IPS DF 19.7 (cell line): Measurements from ENCODE around the gene NR6A1.

Experiments used
- DNase-seq: peaks from one replicate; pipeline ENCODE4 v3.0.0-alpha.2; 2013; ENCODE audit warnings: low read depth, low spot score

Gene NR6A1

DNA sequence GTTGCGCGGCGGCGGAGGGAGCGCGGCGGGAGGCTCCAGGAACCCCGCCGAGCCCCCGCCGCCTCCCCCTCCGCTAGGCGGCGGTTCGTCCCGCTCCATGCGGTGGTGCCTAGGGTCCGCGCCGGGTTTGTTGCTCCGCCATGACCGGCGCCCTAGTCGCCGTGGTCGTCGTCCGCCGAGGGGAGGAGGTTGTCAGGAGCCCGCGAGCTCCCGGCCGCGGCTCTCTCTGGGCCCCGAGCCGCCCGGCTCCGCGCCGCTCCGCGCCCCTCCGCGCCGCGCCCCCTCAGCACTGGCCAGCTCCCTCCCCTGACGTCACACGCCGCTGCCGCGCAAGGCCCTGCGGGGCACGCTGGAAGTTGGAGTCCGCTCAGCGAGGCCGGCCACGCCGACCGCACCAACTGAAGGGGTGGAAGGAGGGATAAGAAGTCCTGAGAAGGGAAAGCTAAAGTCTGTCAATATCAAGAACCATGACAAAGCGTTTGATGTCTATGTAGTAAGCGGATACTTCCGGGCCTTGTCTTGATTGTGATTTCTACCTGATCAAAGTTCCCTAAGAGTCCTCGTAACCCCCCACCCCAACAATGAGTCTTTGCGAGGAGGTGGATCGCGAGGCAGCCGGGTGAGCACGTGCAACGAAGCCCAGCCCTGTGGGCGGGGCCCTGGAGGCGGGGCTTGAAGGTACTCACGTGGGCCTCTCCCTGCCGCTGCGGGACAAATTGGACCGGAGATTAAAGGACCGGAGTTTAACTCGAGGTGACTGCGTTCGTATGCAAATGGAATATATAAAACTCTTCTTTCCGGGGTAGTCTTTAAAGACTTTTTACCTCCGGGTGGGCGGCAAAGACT lies at the start of gene NR6A1:
Gene NR6A1 (minus strand): TSS at position 291 of the 846 bp plus-strand sequence.
- peak; percentile 82 for DNase-seq

DNA sequence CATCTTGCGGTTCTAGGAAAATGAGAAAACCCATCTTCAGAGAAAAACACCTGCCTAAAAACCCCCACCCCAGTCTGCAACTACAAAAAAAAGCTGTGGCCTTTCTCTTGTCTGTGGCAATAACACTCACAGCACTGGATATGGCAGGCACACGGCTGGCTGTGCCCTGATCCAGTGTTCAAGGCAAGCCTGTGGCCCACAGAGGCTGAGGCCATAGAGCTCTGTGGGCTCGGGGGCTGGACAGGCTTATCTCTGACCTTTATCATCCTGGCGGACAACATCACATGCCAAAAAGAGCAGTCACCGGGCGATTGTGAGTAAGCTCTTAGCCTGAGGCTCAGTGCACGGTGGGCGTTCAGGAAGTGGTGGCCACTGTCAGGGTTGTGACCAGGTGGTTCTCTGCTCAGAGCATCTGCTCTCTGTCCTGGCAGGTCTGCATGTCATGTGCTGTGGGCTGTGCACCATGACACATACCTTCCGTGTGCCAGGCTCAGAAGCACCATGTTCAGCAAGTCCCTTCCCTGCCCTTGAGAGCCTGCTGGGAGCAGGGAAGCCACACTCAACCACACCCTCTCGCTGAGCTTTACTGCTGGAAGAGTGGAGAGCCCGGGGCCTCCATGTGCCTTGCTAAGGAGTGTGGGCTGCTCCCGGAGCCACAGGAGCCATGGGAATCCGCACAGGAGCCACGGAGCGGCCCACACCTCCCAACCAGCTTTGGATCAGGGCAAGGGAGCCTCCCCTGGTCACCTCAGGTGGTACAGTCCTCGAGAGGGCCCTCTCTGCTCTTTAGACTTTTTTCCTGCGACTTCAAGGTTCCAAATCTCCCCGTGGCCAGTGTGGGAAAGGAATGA lies 47.5 kb upstream of the NR6A1 start:
- DNase-seq = no peak

GRCh38 chr9:124815601-124816000 lies 44.5 kb upstream of the NR6A1 start:
- no peak for DNase-seq

DNA sequence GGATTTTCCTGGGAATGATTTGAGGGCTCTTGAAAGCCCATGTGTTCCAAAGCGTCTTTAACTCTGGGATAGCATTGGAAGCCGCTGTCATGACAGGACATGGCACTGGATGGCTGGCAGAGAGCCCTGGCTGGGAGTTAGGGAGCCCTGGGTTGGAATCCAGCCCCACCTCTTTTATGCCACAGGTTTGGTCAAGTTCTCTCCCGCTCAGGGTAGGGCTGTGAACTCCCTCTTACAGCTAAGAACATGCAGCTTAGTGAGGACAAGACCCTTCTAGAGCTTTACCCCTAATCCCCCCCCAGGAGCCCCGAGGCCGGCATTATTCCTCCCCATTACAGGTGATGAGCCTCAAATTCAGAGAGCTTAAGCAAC lies 43.0 kb upstream of the NR6A1 start:
- no peak for DNase-seq

- no peak for DNase-seq
Observed at GRCh38 chr9:124813501-124814163, 42.5 kb upstream of the NR6A1 start.

- DNase-seq = no peak
Observed at GRCh38 chr9:124813041-124813440, 41.9 kb upstream of the NR6A1 start.

DNA sequence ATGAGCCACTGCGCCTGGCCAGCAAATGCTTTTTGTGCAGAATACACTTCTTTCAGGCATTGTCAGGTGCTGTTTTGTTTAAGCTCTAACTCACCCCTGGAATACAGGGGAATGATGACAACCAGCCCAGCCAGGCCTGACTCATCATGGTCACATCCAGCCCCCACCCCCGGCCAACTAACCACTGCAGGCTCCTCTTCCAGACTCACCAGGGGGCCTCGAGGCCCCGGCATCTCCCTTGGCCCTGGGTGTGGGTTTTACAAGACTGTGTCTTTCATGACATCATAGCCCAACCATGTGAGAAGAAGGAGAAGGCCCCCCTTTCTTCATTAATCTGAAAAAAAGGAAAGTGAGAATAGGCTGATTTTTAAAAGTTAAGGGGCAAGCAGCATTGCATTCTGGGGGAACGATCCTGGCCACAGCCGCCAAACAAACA lies 41.3 kb upstream of the NR6A1 start:
- no peak for DNase-seq

DNA sequence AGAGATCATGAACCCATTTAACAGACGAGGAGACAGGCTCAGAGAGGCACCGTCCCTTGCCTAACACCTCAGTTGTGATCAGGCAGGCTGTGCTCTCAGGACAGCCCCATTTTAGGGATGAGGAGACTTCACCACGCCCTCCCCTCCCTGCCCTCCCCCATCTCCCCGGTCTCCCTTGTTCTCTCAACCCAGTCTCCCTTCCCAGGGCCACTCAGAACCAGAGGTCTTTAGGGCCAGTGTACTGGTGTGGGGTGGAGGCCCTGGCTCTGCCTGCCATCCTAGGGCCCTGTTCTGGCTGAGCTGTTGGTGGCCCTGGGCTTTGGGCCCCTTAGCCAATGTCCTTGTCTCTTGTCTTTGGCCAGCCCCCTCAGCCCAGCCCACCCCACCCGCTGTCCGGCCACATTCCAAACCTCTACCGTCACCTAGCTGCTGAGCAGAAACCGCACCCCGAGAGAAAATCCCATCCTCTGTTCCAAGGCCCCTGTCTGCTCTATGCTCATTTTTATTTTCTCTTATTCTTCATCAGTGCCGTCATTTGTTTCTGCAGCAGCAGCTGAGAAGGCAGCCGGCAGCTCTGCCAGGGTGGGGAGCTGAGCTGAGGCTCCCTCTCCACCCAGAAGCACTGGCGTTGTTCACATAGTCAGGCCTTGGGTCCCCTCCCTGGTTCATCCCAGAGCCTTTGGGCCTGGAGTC lies 39.7 kb upstream of the NR6A1 start:
- peak; percentile 71 for DNase-seq

- no peak for DNase-seq
Observed at GRCh38 chr9:124809741-124810500, 38.8 kb upstream of the NR6A1 start.

DNA sequence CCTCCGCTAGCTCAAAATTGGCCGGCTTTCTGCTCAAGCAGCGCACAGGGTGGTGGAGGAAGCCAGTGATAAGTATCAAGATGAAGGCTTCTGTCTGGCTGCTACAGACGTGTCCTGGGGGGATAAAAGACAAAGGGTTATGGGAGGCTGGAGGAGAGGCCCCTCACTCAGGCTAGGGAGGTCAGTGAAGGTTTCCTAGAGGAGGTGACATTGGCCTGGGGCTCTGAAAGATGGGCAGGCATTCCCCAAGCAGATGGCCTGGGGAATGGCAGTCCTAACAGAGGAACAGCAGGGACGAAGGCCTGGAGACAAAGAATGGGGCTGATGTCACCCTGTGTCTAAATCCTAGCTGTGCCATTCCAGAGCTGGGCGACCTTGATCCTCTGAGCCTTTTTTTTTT lies 38.1 kb upstream of the NR6A1 start:
- no peak for DNase-seq

- DNase-seq = no peak
Observed at GRCh38 chr9:124808246-124808956, 37.3 kb upstream of the NR6A1 start.

GRCh38 chr9:124805186-124805585 lies 34.1 kb upstream of the NR6A1 start:
- no peak for DNase-seq

GRCh38 chr9:124803911-124804310 lies 32.8 kb upstream of the NR6A1 start:
- DNase-seq = no peak

GRCh38 chr9:124802426-124802825 lies 31.3 kb upstream of the NR6A1 start:
- DNase-seq = no peak

DNA sequence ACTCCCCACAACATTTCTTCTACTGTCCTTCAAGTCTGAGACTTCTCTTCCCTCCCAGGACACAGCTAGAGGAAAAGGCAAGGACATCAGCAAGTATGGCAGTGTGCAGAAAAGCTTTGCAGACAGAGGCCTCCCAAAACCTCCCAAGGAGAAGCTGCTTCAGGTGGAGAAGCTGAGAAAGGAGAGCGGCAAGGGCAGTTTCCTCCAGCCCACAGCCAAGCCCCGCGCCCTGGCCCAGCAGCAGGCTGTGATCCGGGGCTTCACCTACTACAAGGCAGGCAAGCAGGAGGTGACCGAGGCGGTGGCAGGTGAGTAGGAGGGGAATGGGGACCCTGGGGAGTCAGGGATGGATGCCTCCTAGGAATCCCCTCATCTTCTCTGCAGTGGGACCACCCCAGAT lies 30.2 kb upstream of the NR6A1 start:
- DNase-seq = no peak

DNA sequence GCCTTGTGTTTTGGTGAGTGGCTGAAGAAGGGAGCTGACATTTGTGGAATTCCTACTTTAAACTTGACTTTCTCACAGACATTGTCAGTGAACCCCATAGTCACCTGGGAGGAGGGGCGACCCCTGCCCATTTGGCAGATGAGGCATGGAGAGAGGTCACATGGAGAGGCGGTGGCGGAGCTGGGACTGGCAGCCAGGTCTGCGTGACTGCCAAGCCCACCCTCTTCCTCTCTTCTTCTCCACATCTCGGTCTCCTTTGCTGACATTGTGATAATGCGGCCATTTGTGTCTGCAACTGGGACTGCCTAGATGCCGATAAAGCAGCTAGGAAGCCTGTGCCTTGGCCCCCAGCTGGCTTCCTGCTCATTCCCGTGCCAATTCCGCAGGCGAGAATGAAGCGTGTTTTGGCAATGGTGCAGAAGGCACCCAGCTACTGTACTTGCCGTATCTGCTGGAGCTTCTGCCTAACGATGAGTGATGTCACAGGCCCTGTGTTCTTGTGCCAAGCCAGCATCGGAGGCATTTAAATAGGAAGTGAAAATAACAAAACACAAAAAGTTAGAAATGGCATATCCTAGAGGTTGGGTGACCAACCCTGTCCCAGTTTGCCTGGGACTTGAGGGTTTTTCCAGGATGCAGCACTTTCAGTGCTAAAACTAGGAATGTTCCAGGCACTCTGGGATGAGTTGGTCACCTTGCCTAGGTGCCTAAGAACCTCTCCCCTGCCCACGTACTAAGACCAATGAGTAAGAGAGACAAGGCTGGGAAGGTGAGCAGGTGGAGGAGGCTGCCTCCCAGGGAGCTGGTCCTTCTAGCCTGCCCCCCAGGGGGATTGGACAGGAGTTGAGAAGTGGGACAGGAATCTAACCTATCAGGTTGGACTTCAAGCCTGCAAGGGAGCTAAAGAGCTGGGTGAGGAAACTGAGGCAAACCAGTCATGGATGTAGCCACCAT lies 29.5 kb upstream of the NR6A1 start:
- DNase-seq = no peak

DNA sequence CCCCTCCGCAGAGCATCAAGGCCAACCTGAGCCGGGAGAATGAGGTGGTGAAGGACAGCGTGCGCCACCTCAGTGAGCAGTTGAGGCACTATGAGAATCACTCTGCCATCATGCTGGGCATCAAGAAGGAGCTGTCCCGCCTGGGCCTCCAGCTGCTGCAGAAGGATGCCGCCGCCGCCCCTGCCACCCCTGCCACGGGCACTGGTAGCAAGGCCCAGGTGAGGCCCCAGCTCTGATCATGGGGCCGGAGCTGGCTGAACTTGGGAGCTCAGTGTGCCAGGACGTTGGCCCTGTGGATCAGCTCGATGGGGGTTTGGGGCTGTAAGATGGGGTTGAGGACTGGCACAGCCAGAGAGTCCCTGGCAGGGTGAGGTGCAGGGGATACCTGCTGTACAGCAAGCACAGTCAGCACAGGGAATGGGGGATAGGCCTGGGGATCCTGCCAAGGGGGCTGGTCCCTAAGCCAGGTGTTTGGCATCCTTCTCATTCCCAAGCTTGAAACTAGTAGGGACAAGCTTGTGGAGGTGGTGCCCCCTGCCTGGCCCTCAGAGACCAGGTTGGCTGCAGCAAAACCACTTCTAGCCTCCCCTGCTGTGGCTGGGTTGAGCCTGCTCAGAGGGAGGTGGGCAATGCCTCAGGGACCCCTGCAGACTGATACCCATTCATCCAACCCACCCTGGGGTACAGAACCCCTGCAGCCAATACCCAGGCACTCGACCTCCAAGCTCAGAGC lies 28.3 kb upstream of the NR6A1 start:
- DNase-seq = no peak

DNA sequence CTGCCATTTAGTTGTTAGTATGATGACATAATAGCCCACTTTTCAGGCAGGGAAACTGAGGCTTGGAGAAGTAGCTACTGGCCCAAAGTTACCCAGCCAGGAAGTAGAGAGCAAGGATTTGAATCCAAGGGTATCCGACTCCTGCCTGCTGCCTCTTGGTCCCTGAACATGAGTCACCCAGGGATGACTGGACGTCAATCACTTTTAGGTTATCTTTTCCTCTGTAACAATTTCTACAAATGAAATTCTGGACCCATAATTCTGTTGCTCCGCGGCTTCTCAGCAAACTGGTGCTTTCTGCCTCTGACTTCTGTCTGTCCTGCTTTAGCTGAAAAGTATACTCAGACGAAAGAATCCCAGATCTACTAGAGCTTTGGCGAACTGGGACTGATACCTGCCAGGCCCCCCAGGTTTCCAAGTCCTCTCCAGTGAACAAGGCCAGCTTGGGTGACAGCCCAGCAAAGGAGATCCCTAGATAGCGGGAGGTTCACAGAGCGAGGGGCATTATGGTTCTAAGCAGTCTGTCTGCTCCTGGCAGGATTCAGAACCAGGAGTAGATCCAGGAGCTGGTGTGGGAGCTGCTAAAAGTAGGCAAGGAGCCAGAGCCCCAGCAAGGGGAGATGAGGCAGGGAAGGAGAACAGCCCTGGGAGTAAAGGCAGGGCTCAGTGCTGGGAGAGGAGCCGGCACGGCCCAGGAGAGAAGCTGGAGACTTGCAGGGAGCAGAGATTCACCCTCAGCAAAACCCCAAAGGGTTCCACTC lies 26.4 kb upstream of the NR6A1 start:
- DNase-seq = no peak
